Fibroblast of villous mesenchyme (primary cell): ENCODE data around the gene SLC25A10. TPM values are rescaled to one million over a fixed set of nuclear protein-coding genes. Genes with fewer than 3 reads are reported as not detected.

Experiments used
- DNase-seq: peaks from one replicate; pipeline ENCODE4 v3.0.0-alpha.2; 2010; ENCODE audit warnings: low read depth
- H3K4me3 ChIP-seq: 2 replicates; pipeline ENCODE4 v1.5.1; 2011; ENCODE audit warnings: low read depth, mild to moderate bottlenecking, low read length
- small RNA-seq: library from RNA; depleted of rRNA; stranded (forward); fragments of <200 nt; gene quantifications from one replicate; pipeline ENCODE3, GENCODE V24; 2012
- total RNA-seq: library from RNA; depleted of rRNA; stranded (reverse); fragments of >200 nt; gene quantifications from 2 replicates; pipeline ENCODE4 v1.2.3, GENCODE V29; 2012
- TF ChIP-seq, protein P1 (sequence below): IDR thresholded peaks from 2 replicates; pipeline ENCODE4 v1.5.1; 2012; ENCODE audit warnings: low read depth, mild to moderate bottlenecking, low read length; ENCODE audit not compliant: insufficient read depth

SLC25A10 gene
- total RNA-seq, 1 donor, result 13.8 TPM

DNA sequence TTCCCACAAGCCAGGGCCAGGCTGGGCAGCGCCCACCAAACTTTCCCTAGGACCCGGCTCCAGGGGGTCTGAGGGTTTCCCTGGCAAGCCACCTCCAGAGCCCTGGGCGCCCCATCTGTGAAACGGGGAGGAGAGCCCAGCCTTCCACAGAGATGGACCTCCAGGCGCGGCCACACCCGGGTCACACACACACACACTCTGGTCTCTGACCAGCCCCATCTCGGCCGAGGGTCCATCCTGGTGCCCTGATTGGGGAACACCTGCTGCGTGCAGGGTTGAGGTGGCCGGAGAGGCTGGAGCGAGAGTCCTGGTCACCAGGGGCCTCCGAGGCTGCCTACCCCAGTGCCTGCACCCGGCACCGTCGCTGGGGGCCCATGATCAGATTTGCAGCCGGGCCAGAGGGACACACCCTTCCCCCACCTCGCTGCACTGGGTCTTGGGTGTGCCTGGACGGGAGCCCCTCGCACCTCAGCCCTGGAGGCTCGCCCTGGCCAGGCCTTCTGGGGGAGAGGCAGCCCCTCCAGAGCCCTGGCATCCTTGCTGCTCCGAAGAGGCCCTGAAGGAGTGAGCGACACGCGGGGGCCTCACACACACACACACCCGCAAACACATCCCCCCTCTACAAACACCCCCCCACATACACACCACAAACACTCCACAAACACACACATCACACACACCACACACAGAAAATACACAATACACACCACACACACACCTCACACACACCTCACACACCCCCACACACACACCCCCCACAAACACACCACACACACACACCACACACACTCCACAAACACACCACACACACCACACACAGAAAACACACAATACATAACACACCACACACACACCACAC, 29.7 kb downstream of the SLC25A10 start:
- H3K4me3 ChIP-seq, result no peak overlapping the region
- TF ChIP-seq, protein P1, sequence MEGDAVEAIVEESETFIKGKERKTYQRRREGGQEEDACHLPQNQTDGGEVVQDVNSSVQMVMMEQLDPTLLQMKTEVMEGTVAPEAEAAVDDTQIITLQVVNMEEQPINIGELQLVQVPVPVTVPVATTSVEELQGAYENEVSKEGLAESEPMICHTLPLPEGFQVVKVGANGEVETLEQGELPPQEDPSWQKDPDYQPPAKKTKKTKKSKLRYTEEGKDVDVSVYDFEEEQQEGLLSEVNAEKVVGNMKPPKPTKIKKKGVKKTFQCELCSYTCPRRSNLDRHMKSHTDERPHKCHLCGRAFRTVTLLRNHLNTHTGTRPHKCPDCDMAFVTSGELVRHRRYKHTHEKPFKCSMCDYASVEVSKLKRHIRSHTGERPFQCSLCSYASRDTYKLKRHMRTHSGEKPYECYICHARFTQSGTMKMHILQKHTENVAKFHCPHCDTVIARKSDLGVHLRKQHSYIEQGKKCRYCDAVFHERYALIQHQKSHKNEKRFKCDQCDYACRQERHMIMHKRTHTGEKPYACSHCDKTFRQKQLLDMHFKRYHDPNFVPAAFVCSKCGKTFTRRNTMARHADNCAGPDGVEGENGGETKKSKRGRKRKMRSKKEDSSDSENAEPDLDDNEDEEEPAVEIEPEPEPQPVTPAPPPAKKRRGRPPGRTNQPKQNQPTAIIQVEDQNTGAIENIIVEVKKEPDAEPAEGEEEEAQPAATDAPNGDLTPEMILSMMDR, result no peak
- DNase-seq, result no peak

Small RNA genes lying within 50 kb of the gene (small RNA-seq; reads per million reads assigned to genes)
- gene MIR6786, result not detected

Other genes with a start within 250 kb of the SLC25A10 start
- 10,242 and 13,686 TPM in 2 replicates for gene ACTG1, start 199.5 kb upstream of the SLC25A10 start, total RNA-seq
- gene FSCN2, start 183.9 kb upstream of the SLC25A10 start, total RNA-seq, result 1.7 and 3.5 TPM in 2 replicates
- 27.6 and 40.3 TPM in 2 replicates for gene FAAP100, start 159.9 kb upstream of the SLC25A10 start, total RNA-seq
- gene NPLOC4, start 75.2 kb upstream of the SLC25A10 start, total RNA-seq, result 96.7 and 108 TPM in 2 replicates
- gene TSPAN10, start 75.1 kb upstream of the SLC25A10 start, total RNA-seq, result 1.7 and 2.3 TPM in 2 replicates
- not detected in 2 replicates for gene PDE6G, start 55.7 kb upstream of the SLC25A10 start, total RNA-seq
- gene OXLD1, start 45.7 kb upstream of the SLC25A10 start, total RNA-seq, result 23.7 and 28.0 TPM in 2 replicates
- 7.8 and 10.0 TPM in 2 replicates for gene CCDC137, start 45.5 kb upstream of the SLC25A10 start, total RNA-seq
- 22.9 and 27.4 TPM in 2 replicates for gene ARL16, start 28.5 kb upstream of the SLC25A10 start, total RNA-seq
- 75.1 and 94.4 TPM in 2 replicates for gene HGS, start 28.3 kb upstream of the SLC25A10 start, total RNA-seq
- gene MRPL12, start 8.9 kb upstream of the SLC25A10 start, total RNA-seq, result 12.1 and 12.6 TPM in 2 replicates
- not detected in 2 replicates for gene GCGR, start 91.9 kb downstream of the SLC25A10 start, total RNA-seq
- gene MCRIP1, start 121.0 kb downstream of the SLC25A10 start, total RNA-seq, result 55.7 and 96.6 TPM in 2 replicates
- gene PPP1R27, start 122.8 kb downstream of the SLC25A10 start, total RNA-seq, result not detected in 2 replicates
- gene P4HB, start 148.3 kb downstream of the SLC25A10 start, total RNA-seq, result 735 and 809 TPM in 2 replicates
- gene ARHGDIA, start 159.1 kb downstream of the SLC25A10 start, total RNA-seq, result 106 and 181 TPM in 2 replicates
- gene ALYREF, start 179.3 kb downstream of the SLC25A10 start, total RNA-seq, result 120 and 134 TPM in 2 replicates
- 101 and 150 TPM in 2 replicates for gene ANAPC11, start 179.4 kb downstream of the SLC25A10 start, total RNA-seq
- gene NPB, start 190.0 kb downstream of the SLC25A10 start, total RNA-seq, result 0.43 and 0.64 TPM in 2 replicates
- gene PCYT2, start 199.1 kb downstream of the SLC25A10 start, total RNA-seq, result 70.8 and 73.1 TPM in 2 replicates
- gene SIRT7, start 205.9 kb downstream of the SLC25A10 start, total RNA-seq, result 14.7 and 18.0 TPM in 2 replicates
- 20.0 and 23.3 TPM in 2 replicates for gene MAFG, start 215.5 kb downstream of the SLC25A10 start, total RNA-seq
- 101 and 127 TPM in 2 replicates for gene PYCR1, start 225.0 kb downstream of the SLC25A10 start, total RNA-seq
- gene MYADML2, start 234.9 kb downstream of the SLC25A10 start, total RNA-seq, result not detected in 2 replicates
- gene NOTUM, start 248.9 kb downstream of the SLC25A10 start, total RNA-seq, result under 0.01 TPM in 1 of 2 replicates, not detected in the other